A549 (cell line): Measurements from ENCODE around the gene POLR1E. TPM values are rescaled to one million over a fixed set of nuclear protein-coding genes. Genes with fewer than 3 reads are reported as not detected.

Experiments used
- ATAC-seq, 2 experiments: fragments of 200-7000 bp in 1 of 2; fragments of >200 bp in 1 of 2; cut with Nextera tagmentation in 1 of 2; cut with Tn5 transposase in 1 of 2; 3 replicates each; pipeline versions ENCODE4 v1.8.0 to v1.9.1; 2018 to 2020; ENCODE audit warnings: mild to moderate bottlenecking in 1 of 2, moderate library complexity in 1 of 2
- CTCF ChIA-PET: fragments of 300-600 bp; sonication (Branson Sonifier 250); formaldehyde crosslinking; extraction: SDS; loops from one replicate; lab custom pipeline; 2021; ENCODE audit warnings: antibody characterized with exemption, inconsistent platforms; lab: Yijun Ruan, JAX
- POLR2A ChIA-PET: fragments of 350-600 bp; formaldehyde crosslinking; extraction: SDS; loops from one replicate; lab custom pipeline; 2021; ENCODE audit warnings: antibody characterized with exemption, inconsistent platforms; lab: Yijun Ruan, JAX
- DNase-seq, 2 experiments: peaks; one replicate each; pipeline versions ENCODE4 v3.0.0 to v3.0.0-alpha.2; 2011 to 2016; ENCODE audit warnings: low read depth in 1 of 2, low spot score in 1 of 2
- FAIRE-seq: peaks from 2 replicates; lab custom pipeline; 2011; peaks lifted over from hg19 to GRCh38; lab: Jason Lieb, UNC
- H3K27ac ChIP-seq, 2 experiments: fragments of >200 bp; sonication (Bioruptor Twin); formaldehyde crosslinking; 3 replicates each; pipeline ENCODE4 v1.5.1; 2016 to 2017
- H3K4me1 ChIP-seq: fragments of >200 bp; sonication (Bioruptor Twin); formaldehyde crosslinking; 3 replicates; pipeline ENCODE4 v1.6.1; 2016
- H3K4me2 ChIP-seq: fragments of >200 bp; sonication (Bioruptor Twin); formaldehyde crosslinking; 3 replicates; pipeline ENCODE4 v1.6.1; 2016
- H3K4me3 ChIP-seq: fragments of >200 bp; sonication (Bioruptor Twin); formaldehyde crosslinking; 3 replicates; pipeline ENCODE4 v1.5.1; 2016
- H3K9me3 ChIP-seq: fragments of >200 bp; sonication (Bioruptor Twin); formaldehyde crosslinking; 3 replicates; pipeline ENCODE4 v1.6.1; 2016
- CBX8 ChIP-seq: fragments of 200-600 bp; sonication (generic); IDR thresholded peaks from 2 replicates; pipeline ENCODE4 v1.6.1; 2016
- CEBPB ChIP-seq, 2 experiments: fragments of >200 bp in 1 of 2; sonication (Bioruptor Twin) in 1 of 2; formaldehyde crosslinking in 1 of 2; IDR thresholded peaks; 2 replicates each; pipeline ENCODE4 v1.6.1; 2012 to 2016
- EHMT2 ChIP-seq: fragments of 200-600 bp; sonication (generic); IDR thresholded peaks from 2 replicates; pipeline ENCODE4 v1.6.1; 2016; ENCODE audit warnings: antibody characterized with exemption, low read depth, mild to moderate bottlenecking, moderate library complexity
- GATA3 ChIP-seq: IDR thresholded peaks from 2 replicates; pipeline ENCODE4 v1.6.1; 2012; ENCODE audit warnings: borderline replicate concordance
- HDAC2 ChIP-seq: fragments of 200-600 bp; sonication (generic); IDR thresholded peaks from 2 replicates; pipeline ENCODE4 v1.6.1; 2016
- JUNB ChIP-seq: fragments of >200 bp; sonication (Bioruptor Twin); formaldehyde crosslinking; IDR thresholded peaks from 2 replicates; pipeline ENCODE4 v1.6.1; 2016
- MAFK ChIP-seq: fragments of 450-650 bp; IDR thresholded peaks from 2 replicates; pipeline ENCODE4 v1.6.1; 2014; ENCODE audit not compliant: partially characterized antibody
- MYC ChIP-seq: IDR thresholded peaks from 2 replicates; pipeline ENCODE4 v1.6.1; 2012; ENCODE audit warnings: mild to moderate bottlenecking, inconsistent platforms, low read length, improper control_type of control experiment, borderline replicate concordance
- NFE2L2 ChIP-seq: fragments of 150-350 bp; conservative IDR thresholded peaks from 2 replicates; pipeline ENCODE4 v1.6.1; 2014; ENCODE audit warnings: low read length
- NR3C1 ChIP-seq: fragments of >200 bp; sonication (Bioruptor Twin); formaldehyde crosslinking; IDR thresholded peaks from 3 replicates; pipeline ENCODE4 v1.6.1; 2017
- POLR2A ChIP-seq: IDR thresholded peaks from 2 replicates; pipeline ENCODE4 v1.6.1; 2012; ENCODE audit warnings: mild to moderate bottlenecking, low read length
- POLR2AphosphoS2 ChIP-seq: conservative IDR thresholded peaks from 2 replicates; pipeline ENCODE4 v1.6.1; 2012; ENCODE audit warnings: low read length, improper control_type of control experiment, inconsistent platforms
- WGBS: methylation state at CpG from one replicate; pipeline ENCODE4 v1.1.6; 2017; ENCODE audit errors: missing lambda C conversion rate; 5-methylcytosine and 5-hydroxymethylcytosine counted together
- polyA plus RNA-seq, 4 experiments: library from polyadenylated mRNA; depleted of rRNA in 3 of 4; stranded (reverse); fragments of >200 nt; fragmentation: RNase III in 1 of 4; extraction: RNeasy Plus Mini Kit Qiagen cat#74134 plus additional on column Dnase treatment in 1 of 4; gene quantifications; 2 replicates in 3 of 4; 3 replicates in 1 of 4; pipeline ENCODE4 v1.2.3, GENCODE V29; 2011 to 2017
- TF ChIP-seq, protein P1 (sequence below): fragments of >200 bp; sonication (Bioruptor Twin); formaldehyde crosslinking; IDR thresholded peaks from 3 replicates; pipeline ENCODE4 v1.5.1; 2016
- TF ChIP-seq, protein P2 (sequence below): fragments of 150-350 bp; IDR thresholded peaks from 2 replicates; pipeline ENCODE4 v1.6.1; 2014; ENCODE audit warnings: low read depth, mild to moderate bottlenecking, low read length
- TF ChIP-seq, protein P3 (sequence below): fragments of 200-600 bp; sonication (generic); IDR thresholded peaks from 2 replicates; pipeline ENCODE4 v1.6.1; 2016; ENCODE audit warnings: antibody characterized with exemption, mild to moderate bottlenecking, moderate library complexity
- TF ChIP-seq, protein P4 (sequence below): fragments of 250-450 bp; sonication (Bioruptor Pico); IDR thresholded peaks from 2 replicates; pipeline ENCODE4 v1.5.0; 2021; ENCODE audit warnings: mild to moderate bottlenecking, moderate library complexity, borderline replicate concordance
- TF ChIP-seq, protein P5 (sequence below): fragments of 450-650 bp; IDR thresholded peaks from 2 replicates; pipeline ENCODE4 v1.6.1; 2014; ENCODE audit warnings: antibody characterized with exemption

Gene POLR1E
- polyA plus RNA-seq, 2 of the 4 experiments (the other 2 are of a cell fraction), result 41.9 to 47.2 TPM

DNA sequence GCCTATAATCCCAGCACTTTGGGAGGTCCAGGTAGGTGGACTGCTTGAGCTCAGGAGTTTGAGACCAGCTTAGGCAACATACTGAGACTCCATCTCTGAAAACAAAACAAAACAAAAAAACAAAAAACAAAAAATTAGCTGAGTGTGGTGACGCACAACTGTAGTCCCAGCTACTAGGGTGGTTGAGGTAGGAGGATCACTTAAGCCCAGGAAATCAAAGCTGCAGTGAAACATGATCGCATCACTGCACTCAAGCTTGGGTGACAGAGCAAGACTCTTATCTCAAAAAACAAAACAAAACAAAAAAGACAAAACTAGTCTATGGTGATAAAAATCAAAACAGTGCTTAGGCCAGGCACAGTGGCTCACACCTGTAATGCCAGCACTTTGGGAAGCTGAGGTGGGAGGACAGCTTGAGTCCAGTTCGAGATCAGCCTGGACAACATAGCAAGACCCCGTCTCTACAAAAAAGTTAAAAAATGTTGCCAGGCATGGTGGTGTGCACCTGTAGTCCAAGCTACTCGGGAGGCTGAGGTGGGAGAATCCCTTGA is 61.7 kb downstream of the POLR1E start (continued):
- TF ChIP-seq, protein P1, sequence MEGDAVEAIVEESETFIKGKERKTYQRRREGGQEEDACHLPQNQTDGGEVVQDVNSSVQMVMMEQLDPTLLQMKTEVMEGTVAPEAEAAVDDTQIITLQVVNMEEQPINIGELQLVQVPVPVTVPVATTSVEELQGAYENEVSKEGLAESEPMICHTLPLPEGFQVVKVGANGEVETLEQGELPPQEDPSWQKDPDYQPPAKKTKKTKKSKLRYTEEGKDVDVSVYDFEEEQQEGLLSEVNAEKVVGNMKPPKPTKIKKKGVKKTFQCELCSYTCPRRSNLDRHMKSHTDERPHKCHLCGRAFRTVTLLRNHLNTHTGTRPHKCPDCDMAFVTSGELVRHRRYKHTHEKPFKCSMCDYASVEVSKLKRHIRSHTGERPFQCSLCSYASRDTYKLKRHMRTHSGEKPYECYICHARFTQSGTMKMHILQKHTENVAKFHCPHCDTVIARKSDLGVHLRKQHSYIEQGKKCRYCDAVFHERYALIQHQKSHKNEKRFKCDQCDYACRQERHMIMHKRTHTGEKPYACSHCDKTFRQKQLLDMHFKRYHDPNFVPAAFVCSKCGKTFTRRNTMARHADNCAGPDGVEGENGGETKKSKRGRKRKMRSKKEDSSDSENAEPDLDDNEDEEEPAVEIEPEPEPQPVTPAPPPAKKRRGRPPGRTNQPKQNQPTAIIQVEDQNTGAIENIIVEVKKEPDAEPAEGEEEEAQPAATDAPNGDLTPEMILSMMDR, result no peak
- TF ChIP-seq, protein P2, sequence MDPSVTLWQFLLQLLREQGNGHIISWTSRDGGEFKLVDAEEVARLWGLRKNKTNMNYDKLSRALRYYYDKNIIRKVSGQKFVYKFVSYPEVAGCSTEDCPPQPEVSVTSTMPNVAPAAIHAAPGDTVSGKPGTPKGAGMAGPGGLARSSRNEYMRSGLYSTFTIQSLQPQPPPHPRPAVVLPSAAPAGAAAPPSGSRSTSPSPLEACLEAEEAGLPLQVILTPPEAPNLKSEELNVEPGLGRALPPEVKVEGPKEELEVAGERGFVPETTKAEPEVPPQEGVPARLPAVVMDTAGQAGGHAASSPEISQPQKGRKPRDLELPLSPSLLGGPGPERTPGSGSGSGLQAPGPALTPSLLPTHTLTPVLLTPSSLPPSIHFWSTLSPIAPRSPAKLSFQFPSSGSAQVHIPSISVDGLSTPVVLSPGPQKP, result no peak
- TF ChIP-seq NFE2L2 (no peak), HDAC2 (no peak)
- TF ChIP-seq, all 56 proteins: peak for 0

DNA sequence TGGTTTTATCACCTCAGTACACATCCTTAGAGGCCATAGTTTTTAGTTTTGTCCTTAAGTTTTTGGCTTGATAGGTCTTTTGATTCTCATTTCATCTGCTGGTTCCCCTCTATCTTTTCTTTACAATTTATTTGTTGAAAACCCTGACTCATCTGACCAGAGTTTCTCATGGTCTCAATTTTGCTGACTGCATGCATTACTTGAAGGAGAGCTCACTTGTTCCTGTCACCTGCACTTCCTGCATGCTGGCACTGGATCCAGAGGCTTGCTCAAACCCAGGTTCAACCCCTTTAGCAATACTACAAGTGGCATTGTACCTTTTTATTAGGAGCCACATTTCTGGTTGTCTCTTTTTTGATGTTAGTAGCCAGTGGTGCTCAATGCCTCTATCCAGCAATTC is 63.8 kb downstream of the POLR1E start:
- Histone ChIP-seq H3K27ac (no peak overlapping the region), H3K4me1 (0 out of 3 replicates have a peak, but pooled peaks cover 4% of the 10 kb centered on the region), H3K4me2 (no peak overlapping the region), H3K4me3 (no peak overlapping the region), H3K9me3 (no peaks in the 10 kb centered on the region)
- no peak for TF ChIP-seq NR3C1
- TF ChIP-seq MAFK, result peak; percentile 56
- CTCF ChIA-PET, result interaction anchor here (0.7 kb wide), 1 partner anchor 45 kb away, joined by 4 read pairs; no protein-coding TSS in a partner anchor
- FAIRE-seq, result no peak
- ATAC-seq, result no peak
- POLR2A ChIA-PET, result no interaction called here
- DNase-seq, result no peak

DNA sequence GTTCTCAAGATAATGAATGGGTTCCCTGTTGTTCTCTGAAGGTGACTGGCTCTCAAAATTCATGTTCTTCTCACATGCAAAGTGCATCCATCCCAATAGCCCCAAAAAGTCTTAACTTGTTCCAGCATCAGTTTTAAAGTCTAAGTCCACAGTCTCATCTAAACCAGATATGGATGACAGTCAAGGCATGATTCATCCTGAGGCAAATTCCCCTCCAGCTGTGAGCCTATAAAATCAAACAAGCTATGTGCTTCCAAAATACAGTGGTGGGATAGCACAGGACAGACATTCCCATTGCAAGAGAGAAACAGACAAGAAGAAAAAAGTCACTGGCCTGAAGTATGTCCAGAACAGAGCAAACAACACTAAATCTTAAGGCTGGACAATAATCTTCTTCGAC is 65.0 kb downstream of the POLR1E start:
- TF ChIP-seq, protein P1, result no peak
- TF ChIP-seq, protein P3, sequence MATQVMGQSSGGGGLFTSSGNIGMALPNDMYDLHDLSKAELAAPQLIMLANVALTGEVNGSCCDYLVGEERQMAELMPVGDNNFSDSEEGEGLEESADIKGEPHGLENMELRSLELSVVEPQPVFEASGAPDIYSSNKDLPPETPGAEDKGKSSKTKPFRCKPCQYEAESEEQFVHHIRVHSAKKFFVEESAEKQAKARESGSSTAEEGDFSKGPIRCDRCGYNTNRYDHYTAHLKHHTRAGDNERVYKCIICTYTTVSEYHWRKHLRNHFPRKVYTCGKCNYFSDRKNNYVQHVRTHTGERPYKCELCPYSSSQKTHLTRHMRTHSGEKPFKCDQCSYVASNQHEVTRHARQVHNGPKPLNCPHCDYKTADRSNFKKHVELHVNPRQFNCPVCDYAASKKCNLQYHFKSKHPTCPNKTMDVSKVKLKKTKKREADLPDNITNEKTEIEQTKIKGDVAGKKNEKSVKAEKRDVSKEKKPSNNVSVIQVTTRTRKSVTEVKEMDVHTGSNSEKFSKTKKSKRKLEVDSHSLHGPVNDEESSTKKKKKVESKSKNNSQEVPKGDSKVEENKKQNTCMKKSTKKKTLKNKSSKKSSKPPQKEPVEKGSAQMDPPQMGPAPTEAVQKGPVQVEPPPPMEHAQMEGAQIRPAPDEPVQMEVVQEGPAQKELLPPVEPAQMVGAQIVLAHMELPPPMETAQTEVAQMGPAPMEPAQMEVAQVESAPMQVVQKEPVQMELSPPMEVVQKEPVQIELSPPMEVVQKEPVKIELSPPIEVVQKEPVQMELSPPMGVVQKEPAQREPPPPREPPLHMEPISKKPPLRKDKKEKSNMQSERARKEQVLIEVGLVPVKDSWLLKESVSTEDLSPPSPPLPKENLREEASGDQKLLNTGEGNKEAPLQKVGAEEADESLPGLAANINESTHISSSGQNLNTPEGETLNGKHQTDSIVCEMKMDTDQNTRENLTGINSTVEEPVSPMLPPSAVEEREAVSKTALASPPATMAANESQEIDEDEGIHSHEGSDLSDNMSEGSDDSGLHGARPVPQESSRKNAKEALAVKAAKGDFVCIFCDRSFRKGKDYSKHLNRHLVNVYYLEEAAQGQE, result no peak
- TF ChIP-seq MYC (no peak), CEBPB (IDR thresholded peaks at IDR 0.05) (no peak), POLR2A (no peak), GATA3 (no peak), CBX8 (no peak), EHMT2 (no peak), POLR2AphosphoS2 (no peak), JUNB (no peak)
- TF ChIP-seq, protein P4, sequence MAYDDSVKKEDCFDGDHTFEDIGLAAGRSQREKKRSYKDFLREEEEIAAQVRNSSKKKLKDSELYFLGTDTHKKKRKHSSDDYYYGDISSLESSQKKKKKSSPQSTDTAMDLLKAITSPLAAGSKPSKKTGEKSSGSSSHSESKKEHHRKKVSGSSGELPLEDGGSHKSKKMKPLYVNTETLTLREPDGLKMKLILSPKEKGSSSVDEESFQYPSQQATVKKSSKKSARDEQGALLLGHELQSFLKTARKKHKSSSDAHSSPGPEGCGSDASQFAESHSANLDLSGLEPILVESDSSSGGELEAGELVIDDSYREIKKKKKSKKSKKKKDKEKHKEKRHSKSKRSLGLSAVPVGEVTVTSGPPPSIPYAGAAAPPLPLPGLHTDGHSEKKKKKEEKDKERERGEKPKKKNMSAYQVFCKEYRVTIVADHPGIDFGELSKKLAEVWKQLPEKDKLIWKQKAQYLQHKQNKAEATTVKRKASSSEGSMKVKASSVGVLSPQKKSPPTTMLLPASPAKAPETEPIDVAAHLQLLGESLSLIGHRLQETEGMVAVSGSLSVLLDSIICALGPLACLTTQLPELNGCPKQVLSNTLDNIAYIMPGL (CRISPR knock-in tag), result no peak
- TF ChIP-seq, protein P5, sequence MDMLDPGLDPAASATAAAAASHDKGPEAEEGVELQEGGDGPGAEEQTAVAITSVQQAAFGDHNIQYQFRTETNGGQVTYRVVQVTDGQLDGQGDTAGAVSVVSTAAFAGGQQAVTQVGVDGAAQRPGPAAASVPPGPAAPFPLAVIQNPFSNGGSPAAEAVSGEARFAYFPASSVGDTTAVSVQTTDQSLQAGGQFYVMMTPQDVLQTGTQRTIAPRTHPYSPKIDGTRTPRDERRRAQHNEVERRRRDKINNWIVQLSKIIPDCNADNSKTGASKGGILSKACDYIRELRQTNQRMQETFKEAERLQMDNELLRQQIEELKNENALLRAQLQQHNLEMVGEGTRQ, result no peak
- DNase-seq (no peak), ATAC-seq (peak in 1 of 2 experiments; percentile 24; a peak in 1 of 6 replicates), FAIRE-seq (no peak)
- H3K27ac ChIP-seq, result no peak overlapping the region
- ChIA-PET CTCF (no interaction called here), POLR2A (no interaction called here)
- no peak overlapping the region for H3K4me2 ChIP-seq
- H3K4me1 ChIP-seq, result 0 out of 3 replicates have a peak, but pooled peaks cover 4% of the 10 kb centered on the region
- H3K9me3 ChIP-seq, result no peaks in the 10 kb centered on the region
- no peak overlapping the region for H3K4me3 ChIP-seq
- WGBS, result 76% methylated on average over 1 of the region's 1 CpG
